GM18508 (cell line): ENCODE measurements around the gene TMPRSS5.
"Not testable (repeated sequence)": the region's sequence is repeated elsewhere in the genome, so short reads cannot be mapped to it uniquely, and the experiment has no call there.

Experiments used
- ATAC-seq: cut with Tn5 transposase; IDR thresholded peaks from one replicate; pipeline ENCODE4 v1.9.1; 2021; ENCODE audit warnings: moderate number of reproducible peaks; ENCODE audit not compliant: insufficient read depth, unreplicated experiment

The TMPRSS5 gene

GRCh38 chr11:113705871-113706655 lies at the start of gene TMPRSS5:
TSS of gene TMPRSS5 (minus strand) at chr11:113706308. CDS start at chr11:113706224, 84 bp downstream.
- no peak for ATAC-seq

- ATAC-seq: no peak
Measured at GRCh38 chr11:113752932-113753331, 46.8 kb upstream of the TMPRSS5 start.

- no peak for ATAC-seq
Measured at GRCh38 chr11:113736323-113736722, 30.2 kb upstream of the TMPRSS5 start.

- ATAC-seq: no peak
Measured at GRCh38 chr11:113732092-113732491, 26.0 kb upstream of the TMPRSS5 start.

- ATAC-seq: no peak
Measured at GRCh38 chr11:113730887-113731726, 25.0 kb upstream of the TMPRSS5 start.

GRCh38 chr11:113729456-113729855 lies 23.3 kb upstream of the TMPRSS5 start:
- no peak for ATAC-seq

GRCh38 chr11:113728814-113729213 lies 22.7 kb upstream of the TMPRSS5 start:
- no peak for ATAC-seq

GRCh38 chr11:113725913-113726312 lies 19.8 kb upstream of the TMPRSS5 start:
- ATAC-seq: no peak

- no peak for ATAC-seq
Measured at GRCh38 chr11:113725407-113725806, 19.3 kb upstream of the TMPRSS5 start.

GRCh38 chr11:113724778-113725177 lies 18.7 kb upstream of the TMPRSS5 start:
- no peak for ATAC-seq

- no peak for ATAC-seq
Measured at GRCh38 chr11:113723787-113724186, 17.7 kb upstream of the TMPRSS5 start.

- ATAC-seq: no peak
Measured at GRCh38 chr11:113722934-113723333, 16.8 kb upstream of the TMPRSS5 start.

GRCh38 chr11:113722221-113722620 lies 16.1 kb upstream of the TMPRSS5 start:
- ATAC-seq: no peak

- no peak for ATAC-seq
Measured at GRCh38 chr11:113721462-113722066, 15.5 kb upstream of the TMPRSS5 start.

- not testable (repeated sequence) for ATAC-seq
Measured at GRCh38 chr11:113720478-113720877, 14.4 kb upstream of the TMPRSS5 start.

- no peak for ATAC-seq
Measured at GRCh38 chr11:113715882-113716625, 9.9 kb upstream of the TMPRSS5 start.

- ATAC-seq: no peak
Measured at GRCh38 chr11:113715273-113715672, 9.2 kb upstream of the TMPRSS5 start.

GRCh38 chr11:113710989-113711388 lies 4.9 kb upstream of the TMPRSS5 start:
- no peak for ATAC-seq

- not testable (repeated sequence) for ATAC-seq
Measured at GRCh38 chr11:113703551-113703950, 2.6 kb downstream of the TMPRSS5 start.

- no peak for ATAC-seq
Measured at GRCh38 chr11:113701491-113701890, 4.6 kb downstream of the TMPRSS5 start.
